ENCODE data around the gene IFNGR2.

Gene IFNGR2

GRCh38 chr21:33387294-33387693, 15.9 kb upstream of the IFNGR2 start:
- 0 out of 2 replicates have a peak, but pooled peaks cover 2% of the 10 kb centered on the region for H3K79me2 ChIP-seq (ENCODE audit: insufficient read depth, low read length)
- H4K20me1 ChIP-seq (ENCODE audit: insufficient read depth, low read length, poor library complexity, severe bottlenecking), result no peaks in the 10 kb centered on the region
- no peaks in the 10 kb centered on the region for H3K27me3 ChIP-seq (ENCODE audit: insufficient read depth, low read length, poor library complexity, severe bottlenecking)
- H3K36me3 ChIP-seq (ENCODE audit: insufficient read depth, low read length), result no peaks in the 10 kb centered on the region
- no peaks in the 10 kb centered on the region for H3K9me2 ChIP-seq (replicated peaks; ENCODE audit: low read depth, low read length)
- TF ChIP-seq, protein P1, sequence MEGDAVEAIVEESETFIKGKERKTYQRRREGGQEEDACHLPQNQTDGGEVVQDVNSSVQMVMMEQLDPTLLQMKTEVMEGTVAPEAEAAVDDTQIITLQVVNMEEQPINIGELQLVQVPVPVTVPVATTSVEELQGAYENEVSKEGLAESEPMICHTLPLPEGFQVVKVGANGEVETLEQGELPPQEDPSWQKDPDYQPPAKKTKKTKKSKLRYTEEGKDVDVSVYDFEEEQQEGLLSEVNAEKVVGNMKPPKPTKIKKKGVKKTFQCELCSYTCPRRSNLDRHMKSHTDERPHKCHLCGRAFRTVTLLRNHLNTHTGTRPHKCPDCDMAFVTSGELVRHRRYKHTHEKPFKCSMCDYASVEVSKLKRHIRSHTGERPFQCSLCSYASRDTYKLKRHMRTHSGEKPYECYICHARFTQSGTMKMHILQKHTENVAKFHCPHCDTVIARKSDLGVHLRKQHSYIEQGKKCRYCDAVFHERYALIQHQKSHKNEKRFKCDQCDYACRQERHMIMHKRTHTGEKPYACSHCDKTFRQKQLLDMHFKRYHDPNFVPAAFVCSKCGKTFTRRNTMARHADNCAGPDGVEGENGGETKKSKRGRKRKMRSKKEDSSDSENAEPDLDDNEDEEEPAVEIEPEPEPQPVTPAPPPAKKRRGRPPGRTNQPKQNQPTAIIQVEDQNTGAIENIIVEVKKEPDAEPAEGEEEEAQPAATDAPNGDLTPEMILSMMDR (conservative IDR thresholded peaks at IDR 0.05; ENCODE audit: low read length), result no peak
- TF ChIP-seq EZH2phosphoT487 (IDR thresholded peaks at IDR 0.05; ENCODE audit: borderline replicate concordance), result no peak
- H3K4me2 ChIP-seq (ENCODE audit: low read depth, low read length, poor library complexity, severe bottlenecking), result no peak overlapping the region
- H2AFZ ChIP-seq (ENCODE audit: low read length), result no peak overlapping the region
- peaks cover 14% of the 10 kb centered on the region for H3K4me1 ChIP-seq (ENCODE audit: insufficient read depth, low read length, poor library complexity, severe bottlenecking)
- no peak overlapping the region for H3K4me3 ChIP-seq (ENCODE audit: low read length, poor library complexity, severe bottlenecking)
- no peaks in the 10 kb centered on the region for H3F3A ChIP-seq (ENCODE audit: low read depth)
- H3K9ac ChIP-seq (ENCODE audit: low read depth, low read length, poor library complexity, severe bottlenecking), result no peak overlapping the region
- H3K9me3 ChIP-seq (ENCODE audit: insufficient read depth, low read depth, low read length), result no peaks in the 10 kb centered on the region

DNA sequence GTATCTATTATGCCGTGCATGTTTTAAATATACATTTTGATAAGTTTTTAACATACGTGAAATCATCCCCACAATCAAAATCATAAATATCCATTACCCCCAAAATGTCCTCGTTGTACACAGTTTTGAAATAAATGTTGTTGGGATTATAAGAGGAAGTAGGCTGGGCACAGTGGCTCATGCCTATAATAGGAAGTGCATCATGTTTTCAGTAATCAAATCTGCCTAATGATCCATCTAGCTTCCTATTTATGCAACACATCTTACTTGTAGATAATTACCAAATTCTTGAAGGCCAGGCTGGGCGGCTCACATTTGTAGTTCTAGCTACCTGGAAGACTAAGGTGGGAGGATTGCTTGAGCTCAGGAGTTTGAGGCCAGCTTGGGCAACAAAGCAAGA, 15.0 kb upstream of the IFNGR2 start:
- Histone ChIP-seq H3K27me3 (ENCODE audit: insufficient read depth, low read length, poor library complexity, severe bottlenecking) (no peaks in the 10 kb centered on the region), H3K9me2 (replicated peaks; ENCODE audit: low read depth, low read length) (no peaks in the 10 kb centered on the region), H3K4me1 (ENCODE audit: insufficient read depth, low read length, poor library complexity, severe bottlenecking) (peaks cover 7% of the 10 kb centered on the region), H4K20me1 (ENCODE audit: insufficient read depth, low read length, poor library complexity, severe bottlenecking) (no peaks in the 10 kb centered on the region), H2AFZ (ENCODE audit: low read length) (no peak overlapping the region), H3K79me2 (ENCODE audit: insufficient read depth, low read length) (no peaks in the 10 kb centered on the region), H3K4me2 (ENCODE audit: low read depth, low read length, poor library complexity, severe bottlenecking) (no peak overlapping the region), H3K4me3 (ENCODE audit: low read length, poor library complexity, severe bottlenecking) (no peak overlapping the region), H3K9ac (ENCODE audit: low read depth, low read length, poor library complexity, severe bottlenecking) (no peak overlapping the region), H3K9me3 (ENCODE audit: insufficient read depth, low read depth, low read length) (no peaks in the 10 kb centered on the region), H3F3A (ENCODE audit: low read depth) (no peaks in the 10 kb centered on the region), H3K36me3 (ENCODE audit: insufficient read depth, low read length) (no peaks in the 10 kb centered on the region)
- TF ChIP-seq, protein P1 (conservative IDR thresholded peaks at IDR 0.05; ENCODE audit: low read length), result no peak

GRCh38 chr21:33390479-33390878, 12.7 kb upstream of the IFNGR2 start:
- Histone ChIP-seq H3K4me3 (ENCODE audit: low read length, poor library complexity, severe bottlenecking) (no peak overlapping the region), H2AFZ (ENCODE audit: low read length) (no peak overlapping the region), H3K9me3 (ENCODE audit: insufficient read depth, low read depth, low read length) (no peaks in the 10 kb centered on the region), H3K27me3 (ENCODE audit: insufficient read depth, low read length, poor library complexity, severe bottlenecking) (no peaks in the 10 kb centered on the region), H3F3A (ENCODE audit: low read depth) (no peaks in the 10 kb centered on the region), H3K4me1 (ENCODE audit: insufficient read depth, low read length, poor library complexity, severe bottlenecking) (peaks cover under 1% of the 10 kb centered on the region), H3K9ac (ENCODE audit: low read depth, low read length, poor library complexity, severe bottlenecking) (no peak overlapping the region), H4K20me1 (ENCODE audit: insufficient read depth, low read length, poor library complexity, severe bottlenecking) (no peaks in the 10 kb centered on the region), H3K9me2 (replicated peaks; ENCODE audit: low read depth, low read length) (no peaks in the 10 kb centered on the region), H3K36me3 (ENCODE audit: insufficient read depth, low read length) (no peaks in the 10 kb centered on the region), H3K79me2 (ENCODE audit: insufficient read depth, low read length) (no peaks in the 10 kb centered on the region), H3K4me2 (ENCODE audit: low read depth, low read length, poor library complexity, severe bottlenecking) (no peak overlapping the region)
- TF ChIP-seq EZH2phosphoT487 (IDR thresholded peaks at IDR 0.05; ENCODE audit: borderline replicate concordance), result no peak
- TF ChIP-seq, protein P1 (conservative IDR thresholded peaks at IDR 0.05; ENCODE audit: low read length), result no peak
